Cortex of kidney (tissue), 1 donor: ENCODE results near the gene RBMY1E.
"Not testable (repeated sequence)": the region's sequence is repeated elsewhere in the genome, so short reads cannot be mapped to it uniquely, and the experiment has no call there.

ENCODE experiments used
- DNase-seq: peaks from one replicate; lab custom pipeline; 2025; lab: John Stamatoyannopoulos, UW

RBMY1E gene

GRCh38 chrY:21917932-21918331 lies at the start of gene RBMY1E:
Gene RBMY1E (minus strand): TSS chrY:21918032. CDS start chrY:21916054, 1,978 bp downstream.
- DNase-seq, result not testable (repeated sequence)

GRCh38 chrY:21894426-21894825 lies 23.4 kb downstream of the RBMY1E start, which contains the start of gene RBMY1D:
Gene RBMY1D (minus strand): TSS chrY:21894526. CDS start chrY:21892513, 2,013 bp downstream.
- not testable (repeated sequence) for DNase-seq

GRCh38 chrY:21869407-21870076 lies 48.3 kb downstream of the RBMY1E start:
- not testable (repeated sequence) for DNase-seq
